HCT116 (cell line): ENCODE measurements around the gene POLR3G. TPM values are rescaled to one million over a fixed set of nuclear protein-coding genes. Genes with fewer than 3 reads are reported as not detected.

Experiments used
- ATAC-seq: fragments of 200-7000 bp; cut with Tn5 transposase; 2 replicates; pipeline ENCODE4 v1.9.1; 2020; ENCODE audit warnings: mild to moderate bottlenecking, moderate library complexity
- BruUV-seq: library from RNA; stranded (reverse); fragments of 400-500 nt; replicated peaks from 2 replicates; lab custom pipeline; 2021; lab: Mats Ljungman, UMichigan
- CTCF ChIA-PET: fragments of 300-600 bp; sonication (Branson Sonifier 250); formaldehyde crosslinking; loops from one replicate; lab custom pipeline; 2021; ENCODE audit warnings: antibody characterized with exemption; lab: Charles Lee
- POLR2A ChIA-PET: fragments of 300-600, 350-600 bp; sonication (Branson Sonifier 250); formaldehyde crosslinking; loops from one replicate; lab custom pipeline; 2021; ENCODE audit warnings: antibody characterized with exemption; lab: Charles Lee
- RAD21 ChIA-PET, 2 experiments: fragments of 300-600 bp; sonication (Branson Sonifier 250); formaldehyde crosslinking; loops; one replicate each; lab custom pipeline; 2023; ENCODE audit warnings: low total read pairs in 2 of 2; ENCODE audit not compliant: uncharacterized antibody in 2 of 2, unreplicated experiment in 2 of 2, low non-redundant PET in 1 of 2; lab: Charles Lee
- DNase-seq: peaks from one replicate; pipeline ENCODE4 v3.0.0-alpha.2; 2010; ENCODE audit warnings: low read depth, low spot score
- H2AFZ ChIP-seq: fragments of 200-600 bp; shearing (Covaris generic), sonication (generic); 2 replicates; pipeline ENCODE4 v1.6.1; 2017; ENCODE audit warnings: low read depth, mixed run types, mixed read lengths, antibody characterized with exemption, low read length; ENCODE audit not compliant: poor library complexity, severe bottlenecking
- H3K27ac ChIP-seq: 2 replicates; pipeline ENCODE4 v1.5.1; 2012; ENCODE audit warnings: low read depth, low read length
- H3K27me3 ChIP-seq: fragments of 200-600 bp; sonication (generic); 2 replicates; pipeline ENCODE4 v1.6.1; 2016; ENCODE audit warnings: mixed run types, low read length, mixed read lengths; ENCODE audit not compliant: insufficient read depth
- H3K36me3 ChIP-seq, 2 experiments: fragments of 200-500 bp in 1 of 2; fragments of 200-600 bp in 1 of 2; sonication (Bioruptor generic) in 1 of 2; sonication (generic) in 1 of 2; 2 replicates each; pipeline versions ENCODE4 v1.5.1 to v1.6.1; 2014 to 2016; ENCODE audit warnings: low read length in 2 of 2, inconsistent platforms in 1 of 2, mixed read lengths in 1 of 2, mixed run types in 1 of 2; ENCODE audit not compliant: insufficient read depth in 2 of 2, control insufficient read depth in 1 of 2
- H3K4me1 ChIP-seq, 2 experiments: fragments of 200-600 bp in 1 of 2; sonication (generic) in 1 of 2; 2 replicates each; pipeline versions ENCODE4 v1.5.1 to v1.6.1; 2012 to 2017; ENCODE audit warnings: low read length in 2 of 2, inconsistent platforms in 1 of 2, mild to moderate bottlenecking in 1 of 2, mixed read lengths in 1 of 2, mixed run types in 1 of 2, moderate library complexity in 1 of 2; ENCODE audit not compliant: insufficient read depth in 2 of 2, control insufficient read depth in 1 of 2
- H3K4me2 ChIP-seq: fragments of 200-600 bp; sonication (generic); 2 replicates; pipeline ENCODE4 v1.6.1; 2017; ENCODE audit warnings: mixed run types, low read length, mixed read lengths
- H3K4me3 ChIP-seq, 2 experiments: fragments of 200-600 bp in 1 of 2; sonication (generic) in 1 of 2; replicated peaks in 1 of 2; 2 replicates each; pipeline ENCODE4 v1.5.1; 2011 to 2016; ENCODE audit warnings: low read length in 2 of 2, control low read depth in 1 of 2, low read depth in 1 of 2, mild to moderate bottlenecking in 1 of 2, mixed read lengths in 1 of 2, mixed run types in 1 of 2
- H3K79me2 ChIP-seq: fragments of 200-600 bp; sonication (generic); 2 replicates; pipeline ENCODE4 v1.6.1; 2017; ENCODE audit warnings: mild to moderate bottlenecking, mixed run types, low read length, moderate library complexity, mixed read lengths; ENCODE audit not compliant: insufficient read depth
- H3K9ac ChIP-seq: fragments of 200-600 bp; sonication (generic); 2 replicates; pipeline ENCODE4 v1.6.1; 2016; ENCODE audit warnings: low read length, mixed read lengths
- H3K9me2 ChIP-seq: fragments of 200-600 bp; sonication (generic), shearing (Covaris generic); 2 replicates; pipeline ENCODE4 v1.6.1; 2017; ENCODE audit warnings: mixed run types, mild to moderate bottlenecking, moderate library complexity; ENCODE audit not compliant: insufficient read depth
- H3K9me3 ChIP-seq, 2 experiments: fragments of 200-500 bp in 1 of 2; fragments of 200-600 bp in 1 of 2; sonication (Bioruptor generic) in 1 of 2; sonication (generic) in 1 of 2; 2 replicates each; pipeline ENCODE4 v1.6.1; 2014 to 2017; ENCODE audit warnings: low read length in 2 of 2, mixed read lengths in 2 of 2, inconsistent platforms in 1 of 2, low read depth in 1 of 2, mild to moderate bottlenecking in 1 of 2, mixed run types in 1 of 2, moderate library complexity in 1 of 2; ENCODE audit not compliant: control insufficient read depth in 1 of 2, insufficient read depth in 1 of 2
- H4K20me1 ChIP-seq: fragments of 200-600 bp; sonication (generic), shearing (Covaris generic); 2 replicates; pipeline ENCODE4 v1.6.1; 2017; ENCODE audit warnings: mixed run types, mild to moderate bottlenecking, moderate library complexity; ENCODE audit not compliant: insufficient read depth
- EZH2 ChIP-seq: fragments of 200-600 bp; sonication (generic); IDR thresholded peaks from 2 replicates; pipeline ENCODE4 v1.6.1; 2017; ENCODE audit warnings: antibody characterized with exemption, mixed run types
- EZH2phosphoT487 ChIP-seq: fragments of 200-600 bp; IDR thresholded peaks from 2 replicates; pipeline ENCODE4 v1.6.1; 2018; ENCODE audit warnings: antibody characterized with exemption, borderline replicate concordance
- JUND ChIP-seq: IDR thresholded peaks from 2 replicates; pipeline ENCODE4 v1.6.1; 2012
- intact Hi-C: fragments of 100-400 bp; cut with micrococcal nuclease; formaldehyde crosslinking; loops from 2 replicates; pipeline ENCODE4 v1.10.0; 2022
- total RNA-seq: library from RNA; stranded (reverse); gene quantifications from one replicate; pipeline ENCODE4 v1.2.1, GENCODE V29; 2021; ENCODE audit not compliant: unreplicated experiment
- TF ChIP-seq, protein P1 (sequence below), 3 experiments: fragments of 200-600 bp in 1 of 3; sonication (generic) in 1 of 3; IDR thresholded peaks in 2 of 3; conservative IDR thresholded peaks in 1 of 3; 2 replicates each; pipeline ENCODE4 v1.5.1; 2012 to 2017; ENCODE audit warnings: low read depth in 2 of 3, low read length in 2 of 3, antibody characterized with exemption in 1 of 3, borderline replicate concordance in 1 of 3, control low read depth in 1 of 3, mild to moderate bottlenecking in 1 of 3, mixed read lengths in 1 of 3, mixed run types in 1 of 3, moderate library complexity in 1 of 3; ENCODE audit not compliant: insufficient read depth in 1 of 3

Gene POLR3G
- total RNA-seq, 1 experiment from 2014 or later: 44.8 TPM

DNA sequence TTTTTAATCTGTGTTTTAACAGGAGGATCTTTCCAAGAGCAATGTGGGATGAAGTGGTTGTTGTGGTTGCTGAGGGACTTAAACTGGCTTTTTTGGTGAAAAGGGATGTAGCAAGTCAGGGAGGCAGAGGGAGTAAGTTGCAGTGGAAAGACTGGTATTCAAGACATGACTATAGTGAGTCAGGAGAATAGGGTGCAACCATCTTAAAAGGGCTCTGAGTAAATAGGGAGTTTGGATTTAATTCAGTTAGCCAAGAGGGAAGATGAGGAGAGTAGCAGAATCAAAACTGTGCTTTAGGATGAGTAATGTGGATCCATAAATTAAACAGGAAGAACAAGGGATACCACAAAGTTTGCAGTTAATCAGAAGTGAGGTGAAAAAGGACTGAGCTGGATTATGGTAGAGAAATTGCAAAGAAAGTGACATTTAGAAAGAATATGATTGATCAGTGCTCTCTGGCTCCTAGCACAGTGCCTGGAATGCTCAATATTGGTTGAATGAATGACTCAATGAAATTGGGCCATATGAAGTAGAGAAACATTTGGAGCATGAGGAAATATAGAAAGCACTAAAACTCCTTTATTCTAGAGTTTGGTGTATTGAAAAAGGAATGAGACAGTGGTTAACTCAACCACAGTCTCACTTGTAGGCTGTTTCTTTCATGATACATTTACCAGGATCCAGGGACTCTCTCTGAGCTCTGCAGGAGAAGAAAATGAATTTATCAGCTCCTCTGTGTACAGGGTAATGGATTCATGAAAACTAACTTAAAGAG, 5.1 kb downstream of the POLR3G start:
- no peak overlapping the region for H3K4me2 ChIP-seq
- TF ChIP-seq EZH2: no peak
- no peaks in the 10 kb centered on the region for H4K20me1 ChIP-seq
- H3K36me3 ChIP-seq: 0 out of 4 replicates have a peak, but pooled peaks cover 0 to 2% of the 10 kb centered on the region in 2 experiments
- no peaks in the 10 kb centered on the region for H3K9me2 ChIP-seq
- ATAC-seq (no peak), DNase-seq (no peak)
- no peak overlapping the region for H2AFZ ChIP-seq
- ChIA-PET CTCF (no interaction called here), RAD21 (no interaction called here), POLR2A (no interaction called here)
- no peak overlapping the region for H3K9ac ChIP-seq
- BruUV-seq: no TSS peak
- peaks cover 2 to 16% of the 10 kb centered on the region in 2 experiments; a peak in 3 of 4 replicates for H3K4me1 ChIP-seq
- H3K4me3 ChIP-seq: no peak overlapping the region
- intact Hi-C loops: no loop called here
- H3K9me3 ChIP-seq: no peaks in the 10 kb centered on the region
- H3K27ac ChIP-seq: no peak overlapping the region
- H3K27me3 ChIP-seq: no peaks in the 10 kb centered on the region
- peaks cover 76% of the 10 kb centered on the region for H3K79me2 ChIP-seq

DNA sequence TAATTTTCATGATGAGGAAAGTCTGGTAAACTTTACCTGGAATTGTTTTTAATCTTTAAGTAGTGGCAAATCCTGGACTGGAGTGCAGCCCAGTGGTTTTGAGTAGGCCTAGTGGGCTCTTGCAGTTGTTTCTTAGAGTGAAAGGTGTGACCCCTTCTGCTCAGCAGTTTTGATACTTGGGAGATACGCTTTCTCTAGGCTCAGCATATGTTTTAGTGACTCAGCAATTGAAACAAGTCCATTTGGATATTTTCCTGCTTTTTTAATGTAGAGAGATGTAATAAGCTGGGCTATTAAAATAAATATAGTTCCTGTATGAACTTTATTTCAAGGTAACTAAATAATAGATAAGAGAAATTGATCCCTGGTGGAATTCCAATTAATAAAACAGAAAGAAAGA, 6.0 kb downstream of the POLR3G start:
- H2AFZ ChIP-seq: no peak overlapping the region
- intact Hi-C loops: no loop called here
- no peak overlapping the region for H3K27ac ChIP-seq
- no peaks in the 10 kb centered on the region for H3K9me2 ChIP-seq
- ChIA-PET POLR2A (no interaction called here), CTCF (no interaction called here), RAD21 (no interaction called here)
- no peaks in the 10 kb centered on the region for H3K27me3 ChIP-seq
- H3K79me2 ChIP-seq: peaks cover 76% of the 10 kb centered on the region
- no peak overlapping the region for H3K4me2 ChIP-seq
- no peak for DNase-seq
- H3K36me3 ChIP-seq: peaks cover 2 to 4% of the 10 kb centered on the region in 2 experiments; a peak in 1 of 4 replicates
- H3K4me3 ChIP-seq: no peak overlapping the region
- peaks cover 2 to 10% of the 10 kb centered on the region in 2 experiments; a peak in 3 of 4 replicates for H3K4me1 ChIP-seq
- BruUV-seq: no TSS peak
- no peak for ATAC-seq
- no peak overlapping the region for H3K9ac ChIP-seq
- H3K9me3 ChIP-seq: no peaks in the 10 kb centered on the region
- TF ChIP-seq EZH2phosphoT487 (no peak), JUND (no peak)
- TF ChIP-seq, protein P1, sequence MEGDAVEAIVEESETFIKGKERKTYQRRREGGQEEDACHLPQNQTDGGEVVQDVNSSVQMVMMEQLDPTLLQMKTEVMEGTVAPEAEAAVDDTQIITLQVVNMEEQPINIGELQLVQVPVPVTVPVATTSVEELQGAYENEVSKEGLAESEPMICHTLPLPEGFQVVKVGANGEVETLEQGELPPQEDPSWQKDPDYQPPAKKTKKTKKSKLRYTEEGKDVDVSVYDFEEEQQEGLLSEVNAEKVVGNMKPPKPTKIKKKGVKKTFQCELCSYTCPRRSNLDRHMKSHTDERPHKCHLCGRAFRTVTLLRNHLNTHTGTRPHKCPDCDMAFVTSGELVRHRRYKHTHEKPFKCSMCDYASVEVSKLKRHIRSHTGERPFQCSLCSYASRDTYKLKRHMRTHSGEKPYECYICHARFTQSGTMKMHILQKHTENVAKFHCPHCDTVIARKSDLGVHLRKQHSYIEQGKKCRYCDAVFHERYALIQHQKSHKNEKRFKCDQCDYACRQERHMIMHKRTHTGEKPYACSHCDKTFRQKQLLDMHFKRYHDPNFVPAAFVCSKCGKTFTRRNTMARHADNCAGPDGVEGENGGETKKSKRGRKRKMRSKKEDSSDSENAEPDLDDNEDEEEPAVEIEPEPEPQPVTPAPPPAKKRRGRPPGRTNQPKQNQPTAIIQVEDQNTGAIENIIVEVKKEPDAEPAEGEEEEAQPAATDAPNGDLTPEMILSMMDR (IDR thresholded peaks at IDR 0.05 in 2 of 3, conservative IDR thresholded peaks at IDR 0.05 in 1 of 3; ENCODE audit: borderline replicate concordance in 1 of 3, insufficient read depth in 1 of 3, low read depth in 2 of 3, low read length in 2 of 3): no peak
- no peaks in the 10 kb centered on the region for H4K20me1 ChIP-seq
